Measurements from ENCODE around the gene LCTL. TPM values are rescaled to one million over a fixed set of nuclear protein-coding genes. Genes with fewer than 3 reads are reported as not detected.

The LCTL gene
- total and polyA plus RNA-seq, 2 of the 8 experiments (the other 6 are each of a cell fraction or from before 2014, with no cell fraction given), result 5.5 to 6.2 TPM

DNA sequence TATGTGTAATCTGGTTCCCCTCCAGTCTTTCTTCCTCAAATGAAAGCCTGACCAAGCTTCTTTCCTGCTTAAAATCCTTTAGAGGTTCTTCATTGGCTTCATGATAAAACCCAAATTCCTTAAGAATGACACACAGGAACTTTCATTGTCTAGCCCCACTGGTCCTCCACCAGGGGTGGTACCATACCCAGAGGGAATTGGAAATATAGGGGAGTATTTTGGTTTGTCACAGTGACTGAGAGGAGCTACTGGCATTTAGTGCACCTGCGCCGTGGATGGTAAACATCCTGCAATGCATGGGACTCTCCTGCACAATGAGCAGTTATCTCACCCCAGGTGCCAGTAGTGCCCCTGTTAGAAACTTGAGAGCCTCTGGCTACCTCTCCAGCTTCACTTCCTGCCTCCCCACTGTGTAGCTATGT is 49.9 kb downstream of the LCTL start (continued):
- TF ChIP-seq, protein P1, sequence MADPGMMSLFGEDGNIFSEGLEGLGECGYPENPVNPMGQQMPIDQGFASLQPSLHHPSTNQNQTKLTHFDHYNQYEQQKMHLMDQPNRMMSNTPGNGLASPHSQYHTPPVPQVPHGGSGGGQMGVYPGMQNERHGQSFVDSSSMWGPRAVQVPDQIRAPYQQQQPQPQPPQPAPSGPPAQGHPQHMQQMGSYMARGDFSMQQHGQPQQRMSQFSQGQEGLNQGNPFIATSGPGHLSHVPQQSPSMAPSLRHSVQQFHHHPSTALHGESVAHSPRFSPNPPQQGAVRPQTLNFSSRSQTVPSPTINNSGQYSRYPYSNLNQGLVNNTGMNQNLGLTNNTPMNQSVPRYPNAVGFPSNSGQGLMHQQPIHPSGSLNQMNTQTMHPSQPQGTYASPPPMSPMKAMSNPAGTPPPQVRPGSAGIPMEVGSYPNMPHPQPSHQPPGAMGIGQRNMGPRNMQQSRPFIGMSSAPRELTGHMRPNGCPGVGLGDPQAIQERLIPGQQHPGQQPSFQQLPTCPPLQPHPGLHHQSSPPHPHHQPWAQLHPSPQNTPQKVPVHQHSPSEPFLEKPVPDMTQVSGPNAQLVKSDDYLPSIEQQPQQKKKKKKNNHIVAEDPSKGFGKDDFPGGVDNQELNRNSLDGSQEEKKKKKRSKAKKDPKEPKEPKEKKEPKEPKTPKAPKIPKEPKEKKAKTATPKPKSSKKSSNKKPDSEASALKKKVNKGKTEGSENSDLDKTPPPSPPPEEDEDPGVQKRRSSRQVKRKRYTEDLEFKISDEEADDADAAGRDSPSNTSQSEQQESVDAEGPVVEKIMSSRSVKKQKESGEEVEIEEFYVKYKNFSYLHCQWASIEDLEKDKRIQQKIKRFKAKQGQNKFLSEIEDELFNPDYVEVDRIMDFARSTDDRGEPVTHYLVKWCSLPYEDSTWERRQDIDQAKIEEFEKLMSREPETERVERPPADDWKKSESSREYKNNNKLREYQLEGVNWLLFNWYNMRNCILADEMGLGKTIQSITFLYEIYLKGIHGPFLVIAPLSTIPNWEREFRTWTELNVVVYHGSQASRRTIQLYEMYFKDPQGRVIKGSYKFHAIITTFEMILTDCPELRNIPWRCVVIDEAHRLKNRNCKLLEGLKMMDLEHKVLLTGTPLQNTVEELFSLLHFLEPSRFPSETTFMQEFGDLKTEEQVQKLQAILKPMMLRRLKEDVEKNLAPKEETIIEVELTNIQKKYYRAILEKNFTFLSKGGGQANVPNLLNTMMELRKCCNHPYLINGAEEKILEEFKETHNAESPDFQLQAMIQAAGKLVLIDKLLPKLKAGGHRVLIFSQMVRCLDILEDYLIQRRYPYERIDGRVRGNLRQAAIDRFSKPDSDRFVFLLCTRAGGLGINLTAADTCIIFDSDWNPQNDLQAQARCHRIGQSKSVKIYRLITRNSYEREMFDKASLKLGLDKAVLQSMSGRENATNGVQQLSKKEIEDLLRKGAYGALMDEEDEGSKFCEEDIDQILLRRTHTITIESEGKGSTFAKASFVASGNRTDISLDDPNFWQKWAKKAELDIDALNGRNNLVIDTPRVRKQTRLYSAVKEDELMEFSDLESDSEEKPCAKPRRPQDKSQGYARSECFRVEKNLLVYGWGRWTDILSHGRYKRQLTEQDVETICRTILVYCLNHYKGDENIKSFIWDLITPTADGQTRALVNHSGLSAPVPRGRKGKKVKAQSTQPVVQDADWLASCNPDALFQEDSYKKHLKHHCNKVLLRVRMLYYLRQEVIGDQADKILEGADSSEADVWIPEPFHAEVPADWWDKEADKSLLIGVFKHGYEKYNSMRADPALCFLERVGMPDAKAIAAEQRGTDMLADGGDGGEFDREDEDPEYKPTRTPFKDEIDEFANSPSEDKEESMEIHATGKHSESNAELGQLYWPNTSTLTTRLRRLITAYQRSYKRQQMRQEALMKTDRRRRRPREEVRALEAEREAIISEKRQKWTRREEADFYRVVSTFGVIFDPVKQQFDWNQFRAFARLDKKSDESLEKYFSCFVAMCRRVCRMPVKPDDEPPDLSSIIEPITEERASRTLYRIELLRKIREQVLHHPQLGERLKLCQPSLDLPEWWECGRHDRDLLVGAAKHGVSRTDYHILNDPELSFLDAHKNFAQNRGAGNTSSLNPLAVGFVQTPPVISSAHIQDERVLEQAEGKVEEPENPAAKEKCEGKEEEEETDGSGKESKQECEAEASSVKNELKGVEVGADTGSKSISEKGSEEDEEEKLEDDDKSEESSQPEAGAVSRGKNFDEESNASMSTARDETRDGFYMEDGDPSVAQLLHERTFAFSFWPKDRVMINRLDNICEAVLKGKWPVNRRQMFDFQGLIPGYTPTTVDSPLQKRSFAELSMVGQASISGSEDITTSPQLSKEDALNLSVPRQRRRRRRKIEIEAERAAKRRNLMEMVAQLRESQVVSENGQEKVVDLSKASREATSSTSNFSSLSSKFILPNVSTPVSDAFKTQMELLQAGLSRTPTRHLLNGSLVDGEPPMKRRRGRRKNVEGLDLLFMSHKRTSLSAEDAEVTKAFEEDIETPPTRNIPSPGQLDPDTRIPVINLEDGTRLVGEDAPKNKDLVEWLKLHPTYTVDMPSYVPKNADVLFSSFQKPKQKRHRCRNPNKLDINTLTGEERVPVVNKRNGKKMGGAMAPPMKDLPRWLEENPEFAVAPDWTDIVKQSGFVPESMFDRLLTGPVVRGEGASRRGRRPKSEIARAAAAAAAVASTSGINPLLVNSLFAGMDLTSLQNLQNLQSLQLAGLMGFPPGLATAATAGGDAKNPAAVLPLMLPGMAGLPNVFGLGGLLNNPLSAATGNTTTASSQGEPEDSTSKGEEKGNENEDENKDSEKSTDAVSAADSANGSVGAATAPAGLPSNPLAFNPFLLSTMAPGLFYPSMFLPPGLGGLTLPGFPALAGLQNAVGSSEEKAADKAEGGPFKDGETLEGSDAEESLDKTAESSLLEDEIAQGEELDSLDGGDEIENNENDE (IDR thresholded peaks at IDR 0.05; ENCODE audit: insufficient replicate concordance, low read length), result no peak
- no peak for TF ChIP-seq PHF8 (conservative IDR thresholded peaks at IDR 0.05; ENCODE audit: low read depth, low read length)
- TF ChIP-seq RNF2 (IDR thresholded peaks at IDR 0.05; ENCODE audit: borderline replicate concordance, low read depth, low read length, missing control alignments, poor library complexity, severe bottlenecking), result no peak
- TF ChIP-seq RXRA (IDR thresholded peaks at IDR 0.05; ENCODE audit: insufficient read depth, low read depth, low read length), result no peak

All from H1 (cell line).